ENCODE data around the gene RNF224.

DNA sequence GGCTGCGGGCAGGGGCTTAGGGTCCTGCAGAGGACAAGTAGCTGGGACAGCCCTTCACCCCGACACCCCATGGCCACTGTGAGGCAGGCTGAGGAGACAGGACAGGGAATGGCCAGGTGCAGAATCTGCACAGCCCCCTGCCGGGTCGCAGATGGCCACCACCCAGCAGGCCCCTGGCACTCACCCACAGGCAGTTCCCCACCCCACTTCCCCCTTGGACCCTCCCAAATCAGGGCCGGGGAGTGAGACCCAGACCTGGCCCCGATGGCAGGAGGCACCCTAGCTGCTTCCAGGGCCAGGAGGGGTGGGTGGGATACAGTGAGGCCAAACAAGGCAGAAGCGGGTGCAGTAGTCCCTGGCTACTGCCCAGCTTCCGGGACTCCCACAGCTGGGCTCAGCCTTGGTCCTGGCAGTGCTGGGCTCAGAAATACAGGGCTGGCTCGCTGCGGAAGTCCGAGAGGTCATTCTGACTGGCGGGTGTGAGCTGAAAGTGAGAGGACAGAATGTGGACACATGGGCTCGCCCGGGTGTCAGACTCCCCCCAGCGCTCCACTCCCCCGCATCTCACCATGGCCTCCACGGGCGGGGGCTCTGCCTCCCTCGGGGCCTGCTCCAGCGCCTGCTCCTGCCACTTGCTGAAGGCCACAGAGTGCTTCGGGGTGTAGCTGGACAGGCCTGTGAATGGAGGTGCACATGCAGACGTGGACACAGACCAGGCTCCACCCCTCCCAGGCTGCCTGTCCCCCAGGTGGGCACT, 35.4 kb upstream of the RNF224 start:
- TF ChIP-seq EZH2 (IDR thresholded peaks at IDR 0.05), result no peak
- 0 out of 2 replicates have a peak, but pooled peaks have one; percentile 5 for TF ChIP-seq POLR2AphosphoS5 (IDR thresholded peaks at IDR 0.05; ENCODE audit: borderline replicate concordance, low read depth, low read length)

Measured in SK-N-MC (cell line).